ENCODE results near the gene A2ML1. TPM values are rescaled to one million over a fixed set of nuclear protein-coding genes. Genes with fewer than 3 reads are reported as not detected.

A2ML1 gene
- total RNA-seq, 1 experiment from 2014 or later, result 3.3 TPM

- Histone ChIP-seq H3K4me1 (ENCODE audit: insufficient read depth, low read length, poor library complexity, severe bottlenecking) (no peaks in the 10 kb centered on the region), H3K9me3 (ENCODE audit: low read depth, low read length, poor library complexity, severe bottlenecking) (no peaks in the 10 kb centered on the region), H3K4me3 (ENCODE audit: low read depth, low read length, poor library complexity, severe bottlenecking) (no peak overlapping the region), H3K27ac (ENCODE audit: low read depth, low read length, poor library complexity, severe bottlenecking) (no peak overlapping the region), H3K36me3 (ENCODE audit: insufficient read depth, low read length, poor library complexity, severe bottlenecking) (no peaks in the 10 kb centered on the region), H3K27me3 (replicated peaks; ENCODE audit: insufficient read depth, low read depth, low read length, poor library complexity) (no peaks in the 10 kb centered on the region)
- no peak for TF ChIP-seq CTCF (conservative IDR thresholded peaks at IDR 0.05; ENCODE audit: low read depth, low read length)
- no peak for TF ChIP-seq EZH2 (IDR thresholded peaks at IDR 0.05; ENCODE audit: borderline replicate concordance, low read depth, low read length, poor library complexity, severe bottlenecking)
- no TSS peak for BruUV-seq (replicated peaks)
- CTCF ChIA-PET, result no interaction called here
- DNase-seq (ENCODE audit: low spot score), result no peak
- POLR2A ChIA-PET (ENCODE audit: low non-redundant PET), result no interaction called here
- intact Hi-C loops (cut with micrococcal nuclease; ENCODE audit: unreplicated experiment), result no loop called here
These were observed 81.2 kb downstream of the A2ML1 start for GRCh38 chr12:8903646-8904045.

DNA sequence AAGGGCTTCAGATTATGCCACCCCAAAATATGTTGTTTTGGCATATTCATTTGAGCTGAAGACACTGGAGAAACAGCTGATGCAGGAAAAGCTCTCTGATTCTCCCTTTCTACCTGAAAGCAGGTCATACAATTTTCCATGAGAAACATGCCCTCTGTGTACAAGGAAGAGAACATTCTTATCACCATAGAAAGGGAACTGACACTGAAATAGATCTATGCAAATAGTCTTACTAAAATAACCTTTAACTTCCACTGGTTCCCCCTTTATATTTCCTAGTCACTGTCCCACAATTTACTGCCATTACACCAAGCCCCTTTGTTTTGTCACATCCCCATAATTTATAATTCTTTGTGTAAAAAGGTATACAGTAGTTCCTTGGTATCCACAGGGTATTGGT lies 82.2 kb downstream of the A2ML1 start:
- POLR2A ChIA-PET (ENCODE audit: low non-redundant PET), result no interaction called here
- Histone ChIP-seq H3K27ac (ENCODE audit: low read depth, low read length, poor library complexity, severe bottlenecking) (no peak overlapping the region), H3K27me3 (replicated peaks; ENCODE audit: insufficient read depth, low read depth, low read length, poor library complexity) (no peaks in the 10 kb centered on the region), H3K4me1 (ENCODE audit: insufficient read depth, low read length, poor library complexity, severe bottlenecking) (no peaks in the 10 kb centered on the region), H3K36me3 (ENCODE audit: insufficient read depth, low read length, poor library complexity, severe bottlenecking) (no peaks in the 10 kb centered on the region), H3K4me3 (ENCODE audit: low read depth, low read length, poor library complexity, severe bottlenecking) (no peak overlapping the region), H3K9me3 (ENCODE audit: low read depth, low read length, poor library complexity, severe bottlenecking) (no peaks in the 10 kb centered on the region)
- no TSS peak for BruUV-seq (replicated peaks)
- intact Hi-C loops (cut with micrococcal nuclease; ENCODE audit: unreplicated experiment), result no loop called here
- CTCF ChIA-PET, result no interaction called here
- no peak for TF ChIP-seq EZH2 (IDR thresholded peaks at IDR 0.05; ENCODE audit: borderline replicate concordance, low read depth, low read length, poor library complexity, severe bottlenecking)
- TF ChIP-seq CTCF (conservative IDR thresholded peaks at IDR 0.05; ENCODE audit: low read depth, low read length), result no peak
- no peak for DNase-seq (ENCODE audit: low spot score)

- H3K9me3 ChIP-seq (ENCODE audit: low read depth, low read length, poor library complexity, severe bottlenecking), result no peaks in the 10 kb centered on the region
- H3K36me3 ChIP-seq (ENCODE audit: insufficient read depth, low read length, poor library complexity, severe bottlenecking), result no peaks in the 10 kb centered on the region
- intact Hi-C loops (cut with micrococcal nuclease; ENCODE audit: unreplicated experiment), result no loop called here
- no peaks in the 10 kb centered on the region for H3K4me1 ChIP-seq (ENCODE audit: insufficient read depth, low read length, poor library complexity, severe bottlenecking)
- no peak overlapping the region for H3K4me3 ChIP-seq (ENCODE audit: low read depth, low read length, poor library complexity, severe bottlenecking)
- TF ChIP-seq EZH2 (IDR thresholded peaks at IDR 0.05; ENCODE audit: borderline replicate concordance, low read depth, low read length, poor library complexity, severe bottlenecking), result no peak
- no peak for TF ChIP-seq CTCF (conservative IDR thresholded peaks at IDR 0.05; ENCODE audit: low read depth, low read length)
- no peak overlapping the region for H3K27ac ChIP-seq (ENCODE audit: low read depth, low read length, poor library complexity, severe bottlenecking)
- ChIA-PET CTCF (no interaction called here), POLR2A (ENCODE audit: low non-redundant PET) (no interaction called here)
- DNase-seq (ENCODE audit: low spot score), result no peak
- no TSS peak for BruUV-seq (replicated peaks)
- no peaks in the 10 kb centered on the region for H3K27me3 ChIP-seq (replicated peaks; ENCODE audit: insufficient read depth, low read depth, low read length, poor library complexity)
These were observed 83.1 kb downstream of the A2ML1 start for GRCh38 chr12:8905546-8905945.
